SH-SY5Y (cell line): ENCODE results near the gene TNFAIP3.

ENCODE experiments used
- GATA2 ChIP-seq: IDR thresholded peaks from 2 replicates; pipeline ENCODE4 v1.6.1; 2011; ENCODE audit warnings: mild to moderate bottlenecking, low read depth, low read length
- GATA3 ChIP-seq: IDR thresholded peaks from 2 replicates; pipeline ENCODE4 v1.6.1; 2011; ENCODE audit warnings: low read depth, mild to moderate bottlenecking, low read length, moderate library complexity

The TNFAIP3 gene

GRCh38 chr6:137911675-137912191 is 44.7 kb downstream of the TNFAIP3 start:
- TF ChIP-seq GATA2 (no peak), GATA3 (no peak)

- no peak for TF ChIP-seq GATA3
- TF ChIP-seq GATA2 = no peak
These were observed 45.8 kb downstream of the TNFAIP3 start for GRCh38 chr6:137912813-137913212.

- TF ChIP-seq GATA3 (no peak), GATA2 (no peak)
These were observed 46.4 kb downstream of the TNFAIP3 start for GRCh38 chr6:137913434-137913833.

GRCh38 chr6:137913996-137914529 is 47.0 kb downstream of the TNFAIP3 start:
- TF ChIP-seq GATA2 = no peak
- TF ChIP-seq GATA3 = no peak

- TF ChIP-seq GATA2 (no peak), GATA3 (no peak)
These were observed 47.6 kb downstream of the TNFAIP3 start for GRCh38 chr6:137914530-137915193.

- TF ChIP-seq GATA3 = no peak
- TF ChIP-seq GATA2 = no peak
These were observed 48.7 kb downstream of the TNFAIP3 start for GRCh38 chr6:137915790-137916189.

GRCh38 chr6:137917551-137918325 is 50.7 kb downstream of the TNFAIP3 start:
- TF ChIP-seq GATA2 (no peak), GATA3 (no peak)

- TF ChIP-seq GATA2 = no peak
- TF ChIP-seq GATA3 = no peak
These were observed 52.4 kb downstream of the TNFAIP3 start for GRCh38 chr6:137919502-137919823.

GRCh38 chr6:137919837-137920730 is 53.0 kb downstream of the TNFAIP3 start:
- TF ChIP-seq GATA3 = no peak
- no peak for TF ChIP-seq GATA2

- TF ChIP-seq GATA3 = no peak
- no peak for TF ChIP-seq GATA2
These were observed 54.8 kb downstream of the TNFAIP3 start for GRCh38 chr6:137921823-137922222.

- no peak for TF ChIP-seq GATA3
- no peak for TF ChIP-seq GATA2
These were observed 57.0 kb downstream of the TNFAIP3 start for GRCh38 chr6:137923866-137924653.

GRCh38 chr6:137925141-137925698 is 58.2 kb downstream of the TNFAIP3 start:
- TF ChIP-seq GATA2 (no peak), GATA3 (no peak)

GRCh38 chr6:137926207-137926731 is 59.2 kb downstream of the TNFAIP3 start:
- TF ChIP-seq GATA3 (no peak), GATA2 (no peak)
